ENCODE results near the gene CCDC78.

The CCDC78 gene

GRCh38 chr16:714079-714478 lies 12.2 kb downstream of the CCDC78 start:
- in situ Hi-C loops (cut with MboI; ENCODE audit: low sequenced_read_pairs): loop anchor here (25.0 kb wide), 1 partner anchor 348 kb away; the partner anchor contains the start of gene SSTR5

DNA sequence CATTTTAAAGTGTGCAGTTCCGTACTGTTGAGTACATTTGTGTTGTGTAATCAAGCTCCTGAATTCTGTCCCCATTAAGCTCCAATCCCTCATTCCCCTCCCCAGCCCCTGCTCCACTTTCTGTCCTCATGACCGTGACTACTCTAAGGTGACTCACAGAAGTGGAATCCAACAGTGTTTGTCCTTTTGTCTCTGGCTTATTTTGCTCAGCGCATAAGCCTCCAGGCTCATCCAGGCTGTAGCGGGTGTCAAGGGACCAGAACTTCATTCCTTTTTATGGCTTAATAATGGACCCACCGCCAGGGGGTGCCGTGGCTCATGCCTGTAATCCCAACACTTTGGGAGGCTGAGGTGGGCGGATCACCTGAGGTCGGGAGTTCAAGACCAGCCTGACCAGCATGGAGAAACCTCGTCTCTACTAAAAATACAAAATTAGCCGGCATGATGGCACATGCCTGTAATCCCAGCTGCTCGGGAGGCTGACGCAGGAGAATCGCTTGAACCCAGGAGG lies 13.4 kb downstream of the CCDC78 start:
- in situ Hi-C loops (cut with MboI; ENCODE audit: low sequenced_read_pairs): loop anchor here (25.0 kb wide), 1 partner anchor 350 kb away; the partner anchor contains the start of gene SSTR5

GRCh38 chr16:711548-712320 lies 14.5 kb downstream of the CCDC78 start:
- in situ Hi-C loops (cut with MboI; ENCODE audit: low sequenced_read_pairs): loop anchor here (25.0 kb wide), 1 partner anchor 351 kb away; the partner anchor contains the start of gene SSTR5

DNA sequence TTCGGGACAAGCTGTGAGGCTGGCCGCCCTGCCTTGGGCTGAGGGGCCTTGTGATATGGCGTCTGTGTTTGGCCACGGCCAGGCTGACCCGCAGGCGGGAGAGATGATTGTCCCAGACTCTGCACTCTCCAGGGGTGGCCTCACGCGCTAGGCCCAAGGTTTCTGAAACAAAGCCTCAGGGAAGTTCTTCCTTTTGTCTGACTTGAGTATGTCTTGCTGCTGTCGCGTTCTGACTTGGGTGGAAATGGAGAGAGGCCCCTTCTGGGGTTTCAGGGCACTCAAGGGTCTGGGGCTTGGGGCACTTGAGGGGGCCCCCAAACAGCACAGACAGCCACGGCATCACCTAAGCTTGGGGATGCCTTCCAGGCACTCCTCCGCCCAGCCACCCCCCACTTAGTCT lies 15.2 kb downstream of the CCDC78 start:
- in situ Hi-C loops (cut with MboI; ENCODE audit: low sequenced_read_pairs): loop anchor here (25.0 kb wide), 1 partner anchor 351 kb away; the partner anchor contains the start of gene SSTR5

- in situ Hi-C loops (cut with MboI; ENCODE audit: low sequenced_read_pairs): loop anchor here (25.0 kb wide), 1 partner anchor 352 kb away; the partner anchor contains the start of gene SSTR5
Observed at GRCh38 chr16:710500-711075, 15.7 kb downstream of the CCDC78 start.

DNA sequence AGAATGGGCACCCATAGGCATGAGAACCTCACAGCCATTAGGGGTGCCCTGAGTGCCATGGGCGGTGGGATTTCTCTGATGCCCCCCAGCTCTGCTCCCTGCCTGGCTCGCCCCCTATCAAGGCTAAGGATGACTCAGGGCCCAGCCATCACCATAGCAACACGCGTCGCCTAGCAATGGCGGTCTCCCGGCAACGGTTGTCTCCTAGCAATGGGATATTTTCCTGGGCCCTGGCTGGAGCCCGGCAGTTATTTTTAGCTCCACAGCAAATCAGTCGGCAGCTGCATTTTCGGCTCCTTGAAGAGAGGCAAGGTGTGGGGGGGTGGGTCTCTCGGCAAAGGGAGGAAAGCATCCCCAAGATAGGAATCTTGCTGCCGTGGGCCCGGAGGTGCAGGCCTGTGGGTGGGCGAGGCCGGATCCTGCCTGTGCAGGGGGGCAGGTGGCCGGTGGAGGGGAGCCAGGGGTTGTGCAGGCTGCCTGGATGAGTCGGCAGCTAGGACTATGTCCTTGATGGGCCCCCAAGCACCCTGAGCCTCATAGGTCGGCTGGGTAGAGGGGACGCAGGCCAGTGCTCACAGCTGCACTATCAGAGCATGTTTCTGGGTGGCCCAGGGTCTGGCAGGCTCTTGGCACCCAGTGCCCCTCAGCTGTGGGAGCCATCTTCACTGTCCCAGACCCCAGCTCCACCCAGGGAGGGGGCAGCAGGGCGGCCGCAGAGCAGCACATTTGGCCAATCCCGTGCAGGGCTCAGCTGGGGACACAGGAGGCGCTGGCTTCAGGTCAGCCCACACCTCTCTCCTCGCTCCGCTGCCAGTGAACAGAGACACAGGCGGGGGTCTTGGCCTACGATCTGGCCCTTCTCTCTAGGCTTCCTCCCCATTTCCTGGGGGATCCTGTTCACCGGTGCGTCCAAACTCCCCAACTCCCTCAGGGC lies 16.4 kb downstream of the CCDC78 start:
- in situ Hi-C loops (cut with MboI; ENCODE audit: low sequenced_read_pairs): loop anchor here (25.0 kb wide), 1 partner anchor 352 kb away; the partner anchor contains the start of gene SSTR5

GRCh38 chr16:708959-709358 lies 17.3 kb downstream of the CCDC78 start:
- in situ Hi-C loops (cut with MboI; ENCODE audit: low sequenced_read_pairs): loop anchor here (25.0 kb wide), 1 partner anchor 353 kb away; the partner anchor contains the start of gene SSTR5

- in situ Hi-C loops (cut with MboI; ENCODE audit: low sequenced_read_pairs): loop anchor here (25.0 kb wide), 1 partner anchor 354 kb away; the partner anchor contains the start of gene SSTR5
Observed at GRCh38 chr16:708019-708418, 18.2 kb downstream of the CCDC78 start.

DNA sequence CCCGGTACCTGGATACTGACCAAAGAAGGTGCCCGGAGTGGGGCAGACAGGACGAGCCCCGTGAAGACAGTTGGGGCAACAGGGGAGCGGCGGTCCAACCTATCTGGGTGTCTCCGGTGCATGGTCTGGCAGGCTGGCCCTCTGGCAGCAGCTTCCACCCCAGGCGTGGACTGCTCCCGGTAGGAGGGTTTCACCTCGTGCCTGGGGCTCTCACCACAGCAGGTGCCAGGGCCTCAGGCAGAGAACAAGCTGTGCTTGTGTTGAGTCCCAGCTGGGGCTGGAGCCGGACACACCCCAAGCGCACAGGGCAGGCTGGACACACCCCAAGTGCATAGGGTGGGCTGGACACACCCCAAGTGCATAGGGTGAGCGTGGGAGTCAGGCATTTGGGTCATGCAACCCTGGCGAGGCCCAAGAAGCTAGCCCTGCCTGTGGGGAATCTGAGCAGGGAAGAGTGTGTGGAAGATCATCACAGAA lies 19.1 kb downstream of the CCDC78 start:
- in situ Hi-C loops (cut with MboI; ENCODE audit: low sequenced_read_pairs): loop anchor here (25.0 kb wide), 1 partner anchor 355 kb away; the partner anchor contains the start of gene SSTR5

- in situ Hi-C loops (cut with MboI; ENCODE audit: low sequenced_read_pairs): loop anchor here (25.0 kb wide), 1 partner anchor 356 kb away; the partner anchor contains the start of gene SSTR5
Observed at GRCh38 chr16:706189-707061, 19.8 kb downstream of the CCDC78 start.

DNA sequence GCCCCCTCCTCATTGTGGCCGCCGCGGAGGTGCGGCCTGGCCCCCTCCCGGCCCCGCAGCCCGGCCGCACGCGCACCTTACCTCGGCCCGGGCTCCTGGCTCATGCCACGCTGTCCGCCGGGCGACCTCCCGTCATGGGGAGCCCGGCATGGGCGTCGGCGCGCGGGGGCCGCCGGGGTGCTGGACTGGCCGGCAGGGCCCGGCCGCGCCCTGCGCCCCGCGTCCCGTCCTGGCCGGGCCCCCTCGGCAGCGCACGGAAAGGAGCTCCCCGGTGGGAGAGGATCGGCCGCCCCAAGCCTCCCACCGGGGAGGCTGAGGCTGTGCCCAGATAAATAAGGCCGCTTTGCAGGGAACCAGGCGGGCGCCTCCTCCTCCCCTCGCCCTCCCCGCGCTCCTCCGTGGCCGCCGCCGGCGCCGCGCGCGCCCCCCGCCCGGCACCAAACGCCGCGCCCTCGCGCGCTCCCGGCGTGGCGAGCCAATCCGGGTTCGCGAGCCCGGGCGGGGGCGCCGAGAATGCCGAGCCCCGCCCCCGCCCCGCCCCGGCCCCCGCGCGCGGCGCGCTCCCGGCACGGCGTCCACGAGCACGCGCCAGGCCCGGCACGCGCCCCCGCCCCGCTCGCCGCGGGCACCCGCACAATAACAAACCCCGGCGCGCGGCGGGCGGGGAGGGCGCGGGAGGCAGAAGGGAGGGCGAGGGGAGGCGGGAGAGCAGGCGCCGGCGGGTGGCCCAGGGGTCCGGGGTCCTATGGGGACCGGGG lies 20.6 kb downstream of the CCDC78 start, which contains the start of gene FBXL16:
FBXL16 (minus strand) TSS at position 371 of the 758 bp plus-strand sequence. CDS start 8,396 bp downstream, outside the sequence.
- in situ Hi-C loops (cut with MboI; ENCODE audit: low sequenced_read_pairs): loop anchor here (25.0 kb wide), 1 partner anchor 357 kb away; the partner anchor contains the start of gene SSTR5

DNA sequence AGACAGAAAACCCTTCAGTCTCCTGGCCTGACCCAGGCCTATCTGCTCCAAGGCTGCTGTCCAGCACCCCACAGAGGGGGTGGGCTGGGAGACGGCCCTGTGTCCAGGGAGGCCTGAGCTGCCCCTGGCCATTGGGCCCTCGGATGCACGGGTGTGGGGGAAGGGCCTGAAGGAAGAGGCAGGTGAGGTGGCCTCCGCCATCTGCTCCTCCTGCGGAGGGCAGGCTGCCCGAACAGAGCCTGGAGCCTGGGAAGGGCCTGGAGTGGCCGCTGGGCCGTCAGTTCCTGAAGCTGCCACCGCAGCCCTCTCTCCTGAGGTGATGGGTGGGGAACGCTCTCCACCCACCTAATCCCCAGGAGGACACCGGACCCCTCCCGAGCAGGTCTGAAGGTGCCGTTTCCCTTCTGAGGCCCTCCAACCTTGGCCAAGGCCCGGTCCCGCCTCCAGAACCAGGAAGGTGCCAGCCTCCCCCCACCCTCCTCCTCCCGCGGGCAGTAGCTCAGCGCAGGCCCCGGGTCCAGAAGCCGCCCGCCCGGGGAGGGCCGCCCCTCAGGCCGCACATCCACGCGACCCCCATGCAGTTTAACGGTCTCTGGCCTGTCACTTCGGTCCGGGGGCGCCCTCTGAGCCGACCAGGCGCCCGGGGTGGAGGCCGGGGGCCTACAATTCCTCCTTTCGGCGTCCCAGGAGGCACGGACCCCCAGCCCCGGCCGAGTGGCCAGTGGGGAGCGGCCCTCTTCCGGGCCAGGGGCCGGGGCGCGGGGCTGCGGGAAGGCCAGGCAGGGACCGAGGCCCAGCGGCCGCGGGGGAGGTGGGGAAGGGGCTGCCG lies 21.5 kb downstream of the CCDC78 start:
- in situ Hi-C loops (cut with MboI; ENCODE audit: low sequenced_read_pairs): loop anchor here (25.0 kb wide), 1 partner anchor 358 kb away; the partner anchor contains the start of gene SSTR5

DNA sequence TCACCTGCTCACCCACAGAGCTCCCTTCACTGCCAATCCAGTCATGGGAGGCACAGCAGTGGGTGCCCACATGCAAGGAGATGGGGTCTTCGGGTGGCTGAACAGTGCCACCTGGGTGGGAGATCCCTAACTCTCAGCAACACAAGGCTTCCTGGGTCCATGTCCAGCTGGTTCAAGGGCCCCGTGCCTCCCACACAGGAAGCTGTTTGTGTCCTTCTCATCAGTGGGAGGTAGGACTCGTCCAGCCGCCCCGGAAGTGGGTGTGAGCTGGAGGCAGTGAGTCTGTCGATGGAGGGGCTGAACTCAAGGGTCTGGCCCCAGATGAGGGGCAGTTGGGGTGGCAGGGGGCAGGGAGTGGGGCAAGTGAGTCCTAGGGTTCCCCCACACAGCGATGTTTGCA lies 22.2 kb downstream of the CCDC78 start:
- in situ Hi-C loops (cut with MboI; ENCODE audit: low sequenced_read_pairs): loop anchor here (25.0 kb wide), 1 partner anchor 358 kb away; the partner anchor contains the start of gene SSTR5

GRCh38 chr16:703406-703805 lies 22.8 kb downstream of the CCDC78 start:
- in situ Hi-C loops (cut with MboI; ENCODE audit: low sequenced_read_pairs): loop anchor here (25.0 kb wide), 1 partner anchor 359 kb away; the partner anchor contains the start of gene SSTR5

DNA sequence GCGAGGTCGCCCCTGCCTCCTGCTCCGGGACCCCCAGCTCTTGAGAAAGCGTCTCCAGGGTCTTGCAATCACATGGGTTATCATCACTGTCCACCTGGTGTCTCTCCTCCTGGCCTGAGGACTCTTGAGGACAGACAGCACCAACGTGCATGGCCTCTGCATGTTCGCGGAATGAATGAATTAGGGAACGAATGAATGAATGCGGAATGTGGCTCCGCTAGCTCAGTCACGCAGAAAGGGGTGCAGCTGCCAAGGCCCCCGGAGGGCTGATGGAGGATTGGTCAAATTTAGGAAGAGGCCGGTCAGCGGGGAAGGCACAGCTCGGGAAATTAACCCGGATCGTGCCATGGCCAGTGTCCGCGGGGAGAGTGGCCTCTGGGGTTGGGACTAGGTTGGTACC lies 23.9 kb downstream of the CCDC78 start:
- in situ Hi-C loops (cut with MboI; ENCODE audit: low sequenced_read_pairs): loop anchor here (25.0 kb wide), 1 partner anchor 360 kb away; the partner anchor contains the start of gene SSTR5

GRCh38 chr16:700684-701584 lies 25.3 kb downstream of the CCDC78 start:
- in situ Hi-C loops (cut with MboI; ENCODE audit: low sequenced_read_pairs): loop anchor here (25.0 kb wide), 1 partner anchor 361 kb away; the partner anchor contains the start of gene SSTR5
